CD14-positive monocyte (primary cell): ENCODE data around the gene IGLL5. TPM values are rescaled to one million over a fixed set of nuclear protein-coding genes. Genes with fewer than 3 reads are reported as not detected.

Experiments used
- DNase-seq, 3 donors: peaks; one replicate each; pipeline ENCODE4 v3.0.0-alpha.2; 2011 to 2022
- H2AFZ ChIP-seq: 2 replicates; pipeline ENCODE4 v1.6.0; 2012; ENCODE audit warnings: mild to moderate bottlenecking, low read depth, low read length, inconsistent platforms; ENCODE audit not compliant: insufficient read depth, poor library complexity, severe bottlenecking
- H3K27ac ChIP-seq, 2 donors: 1 replicate in 1 of 2; 2 replicates in 1 of 2; pipeline ENCODE4 v1.5.1; 2012 to 2013; ENCODE audit warnings: low read length in 2 of 2, control low read depth in 1 of 2, inconsistent platforms in 1 of 2, low read depth in 1 of 2, mild to moderate bottlenecking in 1 of 2
- H3K27me3 ChIP-seq, 2 donors: one replicate each; pipeline versions ENCODE4 v1.6.0 to v1.6.1; 2011 to 2013; ENCODE audit warnings: low read length in 2 of 2; ENCODE audit not compliant: control insufficient read depth in 2 of 2, insufficient read depth in 2 of 2
- H3K36me3 ChIP-seq, 2 donors: replicated peaks in 1 of 2; 1 replicate in 1 of 2; 2 replicates in 1 of 2; pipeline versions ENCODE4 v1.5.1 to v1.6.1; 2012 to 2013; ENCODE audit warnings: low read length in 2 of 2, control low read depth in 1 of 2, inconsistent platforms in 1 of 2, mild to moderate bottlenecking in 1 of 2; ENCODE audit not compliant: insufficient read depth in 2 of 2, control insufficient read depth in 1 of 2
- H3K4me1 ChIP-seq, 2 donors: 1 replicate in 1 of 2; 2 replicates in 1 of 2; pipeline versions ENCODE4 v1.5.1 to v1.6.1; 2012 to 2013; ENCODE audit warnings: low read length in 2 of 2, control low read depth in 1 of 2, inconsistent platforms in 1 of 2, mild to moderate bottlenecking in 1 of 2, moderate library complexity in 1 of 2; ENCODE audit not compliant: insufficient read depth in 2 of 2, control insufficient read depth in 1 of 2
- H3K4me2 ChIP-seq: replicated peaks from 2 replicates; pipeline ENCODE3; 2012; ENCODE audit warnings: low read length, moderate library complexity, mild to moderate bottlenecking; ENCODE audit not compliant: poor library complexity, severe bottlenecking; ENCODE audit errors: extremely low read depth
- H3K4me3 ChIP-seq, 3 experiments: fragments of 200-600 bp in 1 of 3; sonication (generic) in 1 of 3; replicated peaks in 1 of 3; 1 replicate in 2 of 3; 2 replicates in 1 of 3; pipeline ENCODE4 v1.5.1; 2011 to 2013; ENCODE audit warnings: low read length in 3 of 3, mild to moderate bottlenecking in 3 of 3, control low read depth in 2 of 3, low read depth in 2 of 3, inconsistent platforms in 1 of 3, moderate library complexity in 1 of 3
- H3K79me2 ChIP-seq: 2 replicates; pipeline ENCODE4 v1.6.0; 2012; ENCODE audit warnings: mild to moderate bottlenecking, control low read depth, inconsistent platforms, low read length, moderate library complexity; ENCODE audit not compliant: insufficient read depth
- H3K9ac ChIP-seq: 2 replicates; pipeline ENCODE4 v1.6.0; 2017; ENCODE audit warnings: low read length, mild to moderate bottlenecking; ENCODE audit not compliant: insufficient read depth, poor library complexity, severe bottlenecking
- H3K9me3 ChIP-seq, 2 donors: replicated peaks in 1 of 2; 1 replicate in 1 of 2; 2 replicates in 1 of 2; pipeline versions ENCODE4 v1.5.1 to v1.6.1; 2012 to 2013; ENCODE audit warnings: low read length in 2 of 2, control low read depth in 1 of 2; ENCODE audit not compliant: control insufficient read depth in 1 of 2, insufficient read depth in 1 of 2
- H4K20me1 ChIP-seq: 2 replicates; pipeline ENCODE4 v1.6.0; 2012; ENCODE audit warnings: mild to moderate bottlenecking, low read length, control low read depth, moderate library complexity; ENCODE audit not compliant: insufficient read depth
- H3K27ac Mint-ChIP-seq, 7 donors: one replicate each; pipeline ENCODE4 v1.8.0; 2020; ENCODE audit warnings: mild to moderate bottlenecking in 7 of 7, mixed read lengths in 7 of 7, moderate library complexity in 6 of 7, inconsistent platforms in 2 of 7
- H3K27me3 Mint-ChIP-seq, 3 donors: one replicate each; pipeline ENCODE4 v1.8.0; 2021 to 2022; ENCODE audit warnings: low read depth in 3 of 3, mild to moderate bottlenecking in 3 of 3, mixed read lengths in 3 of 3, moderate library complexity in 3 of 3, inconsistent platforms in 1 of 3
- H3K36me3 Mint-ChIP-seq, 2 donors: one replicate each; pipeline ENCODE4 v1.8.0; 2020; ENCODE audit warnings: mixed read lengths in 2 of 2, inconsistent platforms in 1 of 2, mild to moderate bottlenecking in 1 of 2
- H3K4me1 Mint-ChIP-seq: one replicate; pipeline ENCODE4 v1.8.0; 2020; ENCODE audit warnings: mild to moderate bottlenecking, mixed read lengths
- H3K4me3 Mint-ChIP-seq, 2 donors: one replicate each; pipeline ENCODE4 v1.8.0; 2020; ENCODE audit warnings: mild to moderate bottlenecking in 2 of 2, mixed read lengths in 2 of 2, moderate library complexity in 1 of 2
- H3K9me3 Mint-ChIP-seq, 7 donors: one replicate each; pipeline ENCODE4 v1.8.0; 2020 to 2022; ENCODE audit warnings: mixed read lengths in 7 of 7, mild to moderate bottlenecking in 6 of 7, moderate library complexity in 6 of 7, inconsistent platforms in 2 of 7
- WGBS: methylation state at CpG from one replicate; pipeline ENCODE4 v1.1.5; 2013; ENCODE audit warnings: missing lambda C conversion rate; ENCODE audit not compliant: insufficient coverage; 5-methylcytosine and 5-hydroxymethylcytosine counted together
- intact Hi-C, 2 donors: fragments of 100-400 bp; cut with micrococcal nuclease; formaldehyde crosslinking; loops; one replicate each; pipeline versions ENCODE4 v1.15.0 to v1.15.1; 2023
- polyA plus RNA-seq, 3 donors: library from polyadenylated mRNA; depleted of rRNA in 1 of 3; unstranded in 2 of 3; stranded (reverse) in 1 of 3; fragments of 300-500 nt in 2 of 3; fragments of >200 nt in 1 of 3; fragmentation: Illumina TruSeq in 2 of 3; gene quantifications; 1 replicate in 2 of 3; 2 replicates in 1 of 3; pipeline ENCODE4 v1.2.3, GENCODE V29; 2012 to 2021
- TF ChIP-seq, protein P1 (sequence below): fragments of 200-600 bp; IDR thresholded peaks from one replicate; pipeline ENCODE4 v1.8.0; 2022; ENCODE audit warnings: antibody characterized with exemption, mild to moderate bottlenecking

IGLL5 gene
- polyA plus RNA-seq, 3 donors = 0.21 to 0.38 TPM; not detected in 1

DNA sequence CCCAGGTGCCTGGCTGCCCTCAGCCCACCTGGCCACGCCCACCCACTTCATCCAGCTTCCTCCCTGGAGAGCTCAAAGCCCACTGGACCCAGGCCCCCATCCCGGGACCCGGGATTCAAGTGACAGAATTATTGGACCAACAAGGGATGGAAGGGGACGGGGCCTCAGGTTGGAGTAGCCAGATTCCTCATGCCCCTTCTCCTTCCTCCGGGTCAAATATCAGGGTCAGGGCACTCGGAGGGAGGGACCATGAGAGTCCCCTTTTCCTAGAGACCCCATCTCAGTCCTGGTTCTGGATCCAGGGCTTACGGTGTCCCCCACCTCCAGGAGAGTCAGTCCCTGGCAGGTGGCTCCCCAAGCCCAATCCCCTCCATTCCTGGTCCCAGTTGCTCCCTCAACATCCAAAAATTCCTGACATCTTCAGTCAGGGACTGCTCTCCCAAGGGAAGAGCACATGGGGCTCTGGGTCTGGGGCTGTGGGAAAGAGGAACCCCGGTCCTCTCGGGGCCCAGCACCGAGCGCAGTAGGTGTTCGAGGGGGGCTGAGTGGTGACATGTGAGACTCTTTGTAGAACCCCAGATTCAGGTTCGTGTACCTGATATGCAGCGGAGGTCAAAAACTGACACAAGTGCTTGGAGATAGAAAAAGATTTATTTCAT is 37.7 kb downstream of the IGLL5 start:
- Histone ChIP-seq H3K4me2 (no peak overlapping the region), H3K9ac (no peak overlapping the region)

DNA sequence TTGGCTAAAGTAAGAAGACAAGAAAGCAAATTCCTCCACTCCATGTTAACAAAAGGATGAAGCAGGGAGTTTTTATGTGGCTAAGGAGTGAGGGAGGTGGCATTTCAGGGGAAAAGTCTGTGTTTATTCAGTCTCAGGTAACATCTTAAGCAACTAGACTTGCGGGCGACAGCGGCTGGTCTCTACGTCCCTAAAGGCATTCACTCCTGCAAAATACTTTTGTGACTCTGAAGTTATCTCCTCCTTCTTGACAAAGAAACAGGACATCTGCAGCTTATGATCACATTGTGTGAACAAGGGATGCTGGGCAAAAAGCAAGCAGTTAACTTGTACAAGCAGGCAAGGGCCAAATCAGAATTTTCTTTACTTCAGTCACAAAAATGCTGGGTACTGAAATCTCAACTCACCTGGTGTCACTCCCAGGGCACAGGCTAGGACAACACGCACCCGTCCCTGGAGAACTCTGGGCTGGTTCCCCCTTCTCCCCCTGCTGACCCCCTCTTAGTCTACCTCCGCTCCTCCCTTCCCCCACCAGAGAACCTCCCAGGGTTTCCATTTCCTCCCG is 38.3 kb downstream of the IGLL5 start:
- intact Hi-C loops = loop anchor here in 1 of 2 donors (5.0 to 10.0 kb wide), 2 partner anchors 44 to 201 kb away; no protein-coding TSS in a partner anchor
- no peak overlapping the region for H3K4me3 ChIP-seq
- H3K4me2 ChIP-seq = no peak overlapping the region
- H3K36me3 Mint-ChIP-seq = peaks cover 5 to 7% of the 10 kb centered on the region in 2 donors
- peak overlapping the region in 4 of 7 donors; percentile 73 to 100 (median 99) for H3K27ac Mint-ChIP-seq
- H3K4me1 ChIP-seq = peaks cover 54 to 63% of the 10 kb centered on the region in 2 donors
- H3K79me2 ChIP-seq = no peaks in the 10 kb centered on the region
- H3K36me3 ChIP-seq = no peaks in the 10 kb centered on the region
- TF ChIP-seq, protein P1, sequence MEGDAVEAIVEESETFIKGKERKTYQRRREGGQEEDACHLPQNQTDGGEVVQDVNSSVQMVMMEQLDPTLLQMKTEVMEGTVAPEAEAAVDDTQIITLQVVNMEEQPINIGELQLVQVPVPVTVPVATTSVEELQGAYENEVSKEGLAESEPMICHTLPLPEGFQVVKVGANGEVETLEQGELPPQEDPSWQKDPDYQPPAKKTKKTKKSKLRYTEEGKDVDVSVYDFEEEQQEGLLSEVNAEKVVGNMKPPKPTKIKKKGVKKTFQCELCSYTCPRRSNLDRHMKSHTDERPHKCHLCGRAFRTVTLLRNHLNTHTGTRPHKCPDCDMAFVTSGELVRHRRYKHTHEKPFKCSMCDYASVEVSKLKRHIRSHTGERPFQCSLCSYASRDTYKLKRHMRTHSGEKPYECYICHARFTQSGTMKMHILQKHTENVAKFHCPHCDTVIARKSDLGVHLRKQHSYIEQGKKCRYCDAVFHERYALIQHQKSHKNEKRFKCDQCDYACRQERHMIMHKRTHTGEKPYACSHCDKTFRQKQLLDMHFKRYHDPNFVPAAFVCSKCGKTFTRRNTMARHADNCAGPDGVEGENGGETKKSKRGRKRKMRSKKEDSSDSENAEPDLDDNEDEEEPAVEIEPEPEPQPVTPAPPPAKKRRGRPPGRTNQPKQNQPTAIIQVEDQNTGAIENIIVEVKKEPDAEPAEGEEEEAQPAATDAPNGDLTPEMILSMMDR = no peak
- DNase-seq = no peak
- no peaks in the 10 kb centered on the region for H4K20me1 ChIP-seq
- H3K4me3 Mint-ChIP-seq = no peak overlapping the region
- no peaks in the 10 kb centered on the region for H3K27me3 ChIP-seq
- H3K9ac ChIP-seq = no peak overlapping the region
- peaks cover 0 to 7% (median 1%) of the 10 kb centered on the region in 3 donors for H3K27me3 Mint-ChIP-seq
- H3K9me3 Mint-ChIP-seq = peaks cover 0 to 3% (median 0%) of the 10 kb centered on the region in 7 donors
- no peak overlapping the region for H2AFZ ChIP-seq
- no peaks in the 10 kb centered on the region for H3K9me3 ChIP-seq
- H3K27ac ChIP-seq = no peak overlapping the region
- 72% methylated on average over 3 of the region's 8 CpGs for WGBS
- H3K4me1 Mint-ChIP-seq = peaks cover 62% of the 10 kb centered on the region

More for the DNA sequence above, 37.7 kb downstream of the IGLL5 start:
- TF ChIP-seq, protein P1 = no peak
- Histone ChIP-seq H3K36me3 (no peaks in the 10 kb centered on the region), H2AFZ (no peak overlapping the region), H3K4me1 (peaks cover 48 to 57% of the 10 kb centered on the region in 2 donors), H3K79me2 (no peaks in the 10 kb centered on the region), H3K4me3 (no peak overlapping the region), H3K27ac (no peak overlapping the region), H3K9me3 (no peaks in the 10 kb centered on the region), H3K27me3 (no peaks in the 10 kb centered on the region), H4K20me1 (no peaks in the 10 kb centered on the region)
- Mint-ChIP-seq H3K4me3 (no peak overlapping the region), H3K27ac (peak overlapping the region in 2 of 7 donors; percentile 52 to 60), H3K9me3 (peaks cover 0 to 3% (median 0%) of the 10 kb centered on the region in 7 donors), H3K4me1 (peaks cover 55% of the 10 kb centered on the region), H3K27me3 (peaks cover 0 to 6% (median 1%) of the 10 kb centered on the region in 3 donors), H3K36me3 (peaks cover 5 to 7% of the 10 kb centered on the region in 2 donors)
- intact Hi-C loops = loop anchor here in 1 of 2 donors (5.0 to 10.0 kb wide), 2 partner anchors 43 to 200 kb away; no protein-coding TSS in a partner anchor
- 80% methylated on average over 5 of the region's 14 CpGs for WGBS
- DNase-seq = no peak
